ENCODE data around the gene EEIG1.

EEIG1 gene

GRCh38 chr9:128001151-128001778, 20.5 kb upstream of the EEIG1 start:
- no peak for DNase-seq

DNA sequence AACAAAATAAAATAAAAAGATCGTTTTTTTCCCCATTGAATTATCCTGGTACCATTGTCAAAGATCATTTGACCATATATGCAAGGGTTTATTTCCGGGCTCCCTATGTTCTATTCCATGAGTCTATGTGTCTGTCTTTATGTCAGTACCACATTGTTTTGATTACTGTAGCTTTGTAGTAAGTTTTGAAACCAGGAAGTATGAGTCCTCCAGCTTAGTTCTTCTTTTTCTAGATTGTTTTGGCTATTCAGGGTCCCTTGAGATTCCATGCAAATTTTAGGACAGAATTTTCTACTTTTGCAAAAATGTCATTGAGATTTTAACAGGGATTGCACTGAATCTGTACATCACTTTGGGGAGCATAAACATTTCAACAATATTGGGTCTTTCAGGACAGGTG, 18.7 kb upstream of the EEIG1 start:
- DNase-seq, result no peak

GRCh38 chr9:127993721-127994120, 12.9 kb upstream of the EEIG1 start:
- DNase-seq, result no peak

GRCh38 chr9:127991757-127992274, 11.0 kb upstream of the EEIG1 start:
- no peak for DNase-seq

DNA sequence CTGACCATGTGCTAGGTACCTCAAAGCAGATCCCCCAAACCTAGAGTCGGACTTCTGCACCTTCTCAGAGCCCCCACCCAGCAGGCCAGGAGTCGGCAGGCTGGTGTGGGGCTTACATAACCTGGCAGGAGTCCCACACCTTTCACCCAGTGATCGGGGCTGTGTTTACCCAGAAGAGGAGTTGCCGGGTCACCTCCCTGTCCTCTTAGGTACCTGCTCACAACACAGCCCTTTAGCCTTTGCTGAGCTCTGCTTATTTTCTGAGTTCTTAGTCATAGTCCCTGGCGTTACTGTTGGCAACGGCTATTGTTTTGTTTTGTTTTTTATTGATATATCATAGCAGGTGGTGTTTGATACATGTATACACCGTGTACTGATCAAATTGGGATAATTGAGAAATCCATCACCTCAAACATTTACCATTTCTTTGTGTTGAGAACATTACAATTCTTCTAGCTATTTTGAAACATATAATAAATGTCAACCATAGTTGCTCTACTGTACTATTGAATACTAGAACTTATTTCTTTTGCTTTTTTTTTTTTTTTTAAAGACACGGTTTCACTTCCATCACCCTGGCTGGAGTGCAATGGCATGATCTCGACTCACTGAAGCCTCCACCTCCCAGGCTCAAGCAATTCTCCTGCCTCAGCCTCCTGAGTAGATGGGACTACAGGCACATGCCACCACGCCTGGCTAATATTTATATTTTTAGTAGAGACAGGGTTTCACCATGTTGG, 10.4 kb upstream of the EEIG1 start:
- DNase-seq, result no peak

GRCh38 chr9:127990554-127990953, 9.8 kb upstream of the EEIG1 start:
- DNase-seq, result no peak

DNA sequence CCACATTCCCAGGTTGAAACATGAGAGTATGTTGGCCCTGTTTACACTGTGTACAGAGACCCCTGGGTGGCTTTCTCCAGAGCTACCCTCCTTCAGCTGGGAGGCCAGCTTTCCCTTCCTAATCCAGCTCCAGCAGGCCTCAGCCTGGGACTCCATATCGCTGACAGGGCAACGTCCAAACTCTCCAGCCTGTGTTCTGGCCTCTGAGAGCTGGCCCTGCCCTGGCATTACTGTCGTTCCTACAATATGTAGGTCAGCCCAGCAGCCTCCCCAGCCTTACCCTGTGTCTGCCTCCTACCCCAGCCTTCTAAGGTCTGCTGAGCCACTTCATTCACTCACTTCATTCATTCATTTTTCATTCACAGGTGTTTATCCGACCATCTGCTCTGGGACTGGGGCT, 8.3 kb upstream of the EEIG1 start:
- no peak for DNase-seq

- no peak for DNase-seq
These were observed 6.4 kb upstream of the EEIG1 start for GRCh38 chr9:127987103-127987614.

DNA sequence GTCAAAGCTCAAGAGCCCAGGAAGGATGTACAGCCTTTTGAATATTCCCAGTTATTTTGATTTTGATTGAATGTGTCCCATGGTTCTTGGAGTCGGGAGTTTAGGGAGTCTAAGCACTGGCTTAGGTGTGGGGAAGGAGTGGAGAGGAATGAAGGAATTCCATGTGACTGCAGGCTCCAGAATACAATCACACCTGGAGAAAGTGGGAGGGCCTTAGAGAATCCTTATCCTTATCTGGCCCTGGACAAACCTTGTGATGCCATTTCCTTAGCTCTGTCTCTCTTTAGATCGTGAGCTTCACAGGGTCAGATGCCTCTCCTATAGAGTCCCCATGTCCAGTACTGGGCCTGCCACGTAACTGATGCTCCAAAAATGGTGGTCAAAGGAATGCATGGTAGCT, 4.2 kb upstream of the EEIG1 start:
- no peak for DNase-seq

GRCh38 chr9:127983847-127984289, 3.1 kb upstream of the EEIG1 start:
- DNase-seq, result no peak

- no peak for DNase-seq
These were observed 2.1 kb upstream of the EEIG1 start for GRCh38 chr9:127982912-127983311.

GRCh38 chr9:127981559-127982121, 851 bp upstream of the EEIG1 start:
- no peak for DNase-seq

DNA sequence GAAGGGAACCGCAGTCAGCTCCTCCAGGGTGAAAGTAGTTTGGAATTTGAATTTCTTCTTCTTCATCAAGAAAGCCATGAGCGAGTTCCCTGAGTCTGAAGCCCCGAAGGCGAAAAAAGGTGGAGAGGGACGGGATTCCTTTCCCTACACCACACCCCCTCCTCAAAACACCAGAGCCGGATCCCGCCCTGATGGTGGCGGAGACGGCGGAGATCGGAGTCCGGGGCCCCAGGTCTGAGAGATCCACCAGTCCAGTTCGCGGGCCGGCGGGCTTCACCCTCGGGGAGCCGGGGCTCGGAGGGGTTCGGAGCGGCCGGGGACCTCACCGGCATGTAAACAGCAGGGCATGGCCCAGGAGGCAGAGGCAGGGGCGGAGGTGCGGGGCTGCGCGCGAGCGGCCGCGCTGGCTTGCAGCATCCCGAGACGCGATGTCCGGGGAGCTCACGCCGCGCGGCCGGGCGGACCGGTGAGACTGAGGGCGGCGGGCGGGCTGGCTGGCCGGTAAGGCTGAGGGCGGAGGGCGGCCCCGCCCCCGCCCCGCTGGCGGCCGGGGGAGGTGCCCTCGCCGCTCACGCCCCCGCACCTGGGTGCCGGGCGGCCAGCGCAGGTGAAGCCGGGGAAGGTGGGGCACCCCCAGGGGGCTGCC, 606 bp downstream of the EEIG1 start:
- peak in 1 of 2 donors; percentile 63 for DNase-seq

GRCh38 chr9:127979333-127980059, 1.3 kb downstream of the EEIG1 start:
- no peak for DNase-seq

DNA sequence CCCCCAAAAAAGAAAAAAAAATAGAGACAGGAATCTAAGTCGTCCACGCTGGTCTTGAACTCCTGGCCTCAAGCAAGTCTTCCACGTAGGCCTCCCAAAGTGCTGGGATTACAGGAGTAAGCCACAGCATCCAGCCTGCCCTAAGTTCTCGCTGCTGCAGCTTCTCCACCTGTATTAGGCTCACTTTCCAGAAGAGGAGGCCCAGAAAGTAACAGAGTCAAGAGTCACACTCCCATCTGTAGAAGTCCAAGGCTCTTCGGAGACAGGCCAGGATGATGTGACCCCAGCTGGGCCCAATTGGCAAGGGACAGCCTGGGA, 1.8 kb downstream of the EEIG1 start:
- DNase-seq, result no peak

DNA sequence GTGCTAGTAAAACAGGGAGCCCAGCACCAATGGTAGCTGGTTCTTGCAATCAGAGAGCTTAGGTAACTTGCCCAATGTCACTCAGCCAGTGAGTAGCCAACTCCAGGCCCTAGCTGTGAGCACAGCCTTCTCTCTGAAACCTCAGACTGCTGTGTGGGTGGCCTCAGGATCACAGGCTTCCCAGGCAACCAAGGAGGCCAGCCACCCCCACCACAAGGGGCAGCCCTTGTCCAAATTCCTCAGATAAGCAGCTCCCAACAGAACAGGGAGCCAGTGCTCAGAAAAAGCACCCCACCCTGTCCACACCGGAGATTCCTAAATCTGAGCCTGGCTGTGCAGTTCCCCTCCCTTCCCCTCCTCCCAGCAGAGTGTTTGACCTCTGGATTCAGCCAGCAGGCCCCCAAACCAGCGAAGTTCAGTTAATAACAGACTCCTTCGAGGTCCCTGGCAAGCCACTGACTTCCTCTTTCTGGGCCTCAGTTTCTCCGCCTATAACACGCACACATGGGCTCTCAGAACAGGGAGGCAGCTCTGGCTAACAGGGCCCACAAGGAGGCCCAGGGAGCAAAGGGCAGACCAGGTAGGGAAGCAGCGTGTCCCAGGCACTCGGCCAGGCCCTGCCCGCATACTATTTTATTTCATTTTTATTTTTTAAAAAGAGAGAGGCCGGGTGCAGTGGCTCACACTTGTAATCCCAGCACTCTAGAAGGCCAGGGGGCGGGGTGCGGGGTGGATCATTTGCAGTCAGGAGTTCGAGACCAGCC, 2.7 kb downstream of the EEIG1 start:
- no peak for DNase-seq

GRCh38 chr9:127977009-127977883, 3.5 kb downstream of the EEIG1 start:
- DNase-seq, result no peak

DNA sequence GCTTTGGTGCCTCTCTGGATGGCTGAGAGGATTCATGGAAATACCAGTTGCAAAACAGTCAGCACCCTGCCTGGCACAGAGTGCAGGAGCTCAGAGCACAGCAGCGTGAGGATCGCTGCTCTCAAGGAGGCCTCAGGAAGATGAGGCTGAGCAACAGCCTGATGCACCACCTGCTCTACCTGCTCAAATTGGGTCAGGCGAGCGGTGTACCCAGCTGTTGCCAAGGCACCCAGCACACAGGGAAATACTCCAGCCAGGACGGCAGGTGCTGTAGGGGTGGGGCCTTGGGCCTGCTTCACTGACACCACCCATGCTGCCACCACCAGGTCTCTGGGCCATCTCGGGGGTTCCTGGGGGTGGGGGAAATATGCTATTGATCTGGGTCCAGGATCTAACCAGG, 4.3 kb downstream of the EEIG1 start:
- DNase-seq, result no peak

- DNase-seq, result no peak
These were observed 5.1 kb downstream of the EEIG1 start for GRCh38 chr9:127975376-127976315.

DNA sequence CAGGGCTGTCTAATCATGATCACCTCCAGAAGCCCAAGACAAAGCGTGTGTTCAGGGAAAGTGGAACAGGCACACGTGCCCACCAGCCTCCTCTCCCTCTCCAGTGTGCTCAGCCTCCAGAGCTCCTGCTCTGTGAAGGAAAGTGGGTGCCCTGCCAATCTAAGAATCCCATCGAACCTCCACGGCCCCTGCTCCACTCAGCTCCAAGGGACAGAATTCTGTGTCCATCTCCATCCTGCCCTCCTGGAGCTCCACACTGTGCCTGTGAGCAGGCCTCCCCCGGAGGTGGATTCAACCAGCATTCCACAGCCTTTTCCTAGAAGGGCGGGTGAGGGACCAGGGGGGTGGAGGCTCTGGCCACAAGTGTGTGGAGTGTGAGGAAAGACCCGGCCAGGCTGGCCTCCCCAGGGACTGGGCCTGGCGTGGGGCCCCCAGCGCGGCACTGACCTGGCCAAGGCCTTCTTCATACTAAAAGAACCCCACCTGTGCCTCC, 6.0 kb downstream of the EEIG1 start:
- no peak for DNase-seq
